DND-41 (cell line): Measurements from ENCODE around the gene AKR1B1.

Experiments used
- ATAC-seq: fragments of 200-7000 bp; cut with Tn5 transposase; 3 replicates; pipeline ENCODE4 v1.9.1; 2021; ENCODE audit warnings: low read depth; ENCODE audit not compliant: insufficient read depth
- DNase-seq: peaks from one replicate; pipeline ENCODE4 v3.0.0-alpha.2; 2020
- H2AFZ ChIP-seq: 2 replicates; pipeline ENCODE4 v1.6.0; 2012; ENCODE audit warnings: low read depth, low read length
- H3K27ac ChIP-seq: 2 replicates; pipeline ENCODE4 v1.5.1; 2012; ENCODE audit warnings: low read length, inconsistent platforms
- H3K27me3 ChIP-seq: fragments of 200-600 bp; sonication (generic); 2 replicates; pipeline ENCODE4 v1.6.0; 2012; ENCODE audit warnings: low read length, mild to moderate bottlenecking, inconsistent platforms; ENCODE audit not compliant: insufficient read depth, poor library complexity
- H3K36me3 ChIP-seq: 2 replicates; pipeline ENCODE4 v1.5.1; 2012; ENCODE audit warnings: low read length, inconsistent platforms; ENCODE audit not compliant: insufficient read depth
- H3K4me1 ChIP-seq: 2 replicates; pipeline ENCODE4 v1.5.1; 2012; ENCODE audit warnings: mild to moderate bottlenecking, low read length; ENCODE audit not compliant: insufficient read depth
- H3K4me2 ChIP-seq: 2 replicates; pipeline ENCODE4 v1.6.0; 2012; ENCODE audit warnings: mild to moderate bottlenecking, moderate library complexity, low read length, inconsistent platforms; ENCODE audit not compliant: insufficient read depth
- H3K4me3 ChIP-seq, 2 experiments: fragments of 200-600 bp in 1 of 2; shearing (Covaris generic) in 1 of 2; 2 replicates each; pipeline ENCODE4 v1.5.1; 2012 to 2016; ENCODE audit warnings: inconsistent platforms in 2 of 2, low read length in 2 of 2, mild to moderate bottlenecking in 2 of 2, low read depth in 1 of 2, moderate library complexity in 1 of 2
- H3K79me2 ChIP-seq: 2 replicates; pipeline ENCODE4 v1.6.0; 2012; ENCODE audit warnings: low read length, inconsistent platforms; ENCODE audit not compliant: insufficient read depth
- H3K9ac ChIP-seq: 2 replicates; pipeline ENCODE4 v1.6.0; 2012; ENCODE audit warnings: low read depth, mild to moderate bottlenecking, inconsistent platforms, low read length, moderate library complexity
- H3K9me3 ChIP-seq: 2 replicates; pipeline ENCODE4 v1.5.1; 2012; ENCODE audit warnings: low read length, moderate library complexity, mild to moderate bottlenecking, inconsistent platforms; ENCODE audit not compliant: insufficient read depth, severe bottlenecking
- H4K20me1 ChIP-seq: 2 replicates; pipeline ENCODE4 v1.6.0; 2012; ENCODE audit warnings: low read length; ENCODE audit not compliant: insufficient read depth
- CTCF ChIP-seq: IDR thresholded peaks from 2 replicates; pipeline ENCODE4 v1.5.1; 2012; ENCODE audit warnings: borderline replicate concordance, low read length, moderate library complexity, mild to moderate bottlenecking; ENCODE audit not compliant: poor library complexity, severe bottlenecking; ENCODE audit errors: extremely low read depth
- EZH2 ChIP-seq: IDR thresholded peaks from 3 replicates; pipeline ENCODE4 v1.6.1; 2012; ENCODE audit warnings: borderline replicate concordance, low read depth, mild to moderate bottlenecking, moderate library complexity, low read length, inconsistent platforms; ENCODE audit not compliant: severe bottlenecking

The AKR1B1 gene

GRCh38 chr7:134435161-134435920 is 23.6 kb downstream of the AKR1B1 start:
- Histone ChIP-seq H3K27ac (no peak overlapping the region), H3K27me3 (peaks cover 3% of the 10 kb centered on the region), H3K9ac (no peak overlapping the region), H3K4me3 (no peak overlapping the region), H3K79me2 (no peaks in the 10 kb centered on the region), H3K4me2 (no peak overlapping the region), H4K20me1 (no peaks in the 10 kb centered on the region), H3K9me3 (no peaks in the 10 kb centered on the region), H2AFZ (no peak overlapping the region), H3K36me3 (peaks cover 3% of the 10 kb centered on the region; the same call in 1 of the 2 replicates), H3K4me1 (peaks cover 14% of the 10 kb centered on the region)
- DNase-seq (no peak), ATAC-seq (no peak)
- TF ChIP-seq CTCF (no peak), EZH2 (no peak)

DNA sequence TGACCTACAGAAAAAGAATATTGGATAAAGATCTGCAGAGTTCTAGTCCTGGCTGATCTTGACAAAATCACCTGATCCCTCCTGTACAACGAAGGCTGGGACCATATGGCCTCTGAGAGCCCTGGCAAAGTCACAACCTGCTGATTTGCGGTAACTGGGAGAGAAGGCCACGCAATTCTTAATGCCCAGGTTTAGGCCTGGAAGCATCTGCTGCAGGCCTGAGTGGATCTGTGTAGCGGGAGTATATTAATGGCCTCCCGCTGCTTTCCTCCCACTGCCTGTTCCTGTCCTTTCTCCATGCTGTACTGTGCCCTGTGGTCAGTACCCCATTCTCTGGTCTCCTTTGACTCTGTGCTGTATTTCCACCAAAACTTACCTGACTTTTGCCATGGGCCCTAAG is 24.2 kb downstream of the AKR1B1 start:
- H3K27me3 ChIP-seq = peaks cover 3% of the 10 kb centered on the region
- no peak overlapping the region for H3K4me2 ChIP-seq
- DNase-seq (no peak), ATAC-seq (no peak)
- H3K4me3 ChIP-seq = no peak overlapping the region
- H3K36me3 ChIP-seq = no peaks in the 10 kb centered on the region
- no peak overlapping the region for H2AFZ ChIP-seq
- TF ChIP-seq CTCF (no peak), EZH2 (no peak)
- H3K79me2 ChIP-seq = no peaks in the 10 kb centered on the region
- no peaks in the 10 kb centered on the region for H4K20me1 ChIP-seq
- no peaks in the 10 kb centered on the region for H3K9me3 ChIP-seq
- no peak overlapping the region for H3K9ac ChIP-seq
- H3K27ac ChIP-seq = no peak overlapping the region
- peaks cover 14% of the 10 kb centered on the region for H3K4me1 ChIP-seq

DNA sequence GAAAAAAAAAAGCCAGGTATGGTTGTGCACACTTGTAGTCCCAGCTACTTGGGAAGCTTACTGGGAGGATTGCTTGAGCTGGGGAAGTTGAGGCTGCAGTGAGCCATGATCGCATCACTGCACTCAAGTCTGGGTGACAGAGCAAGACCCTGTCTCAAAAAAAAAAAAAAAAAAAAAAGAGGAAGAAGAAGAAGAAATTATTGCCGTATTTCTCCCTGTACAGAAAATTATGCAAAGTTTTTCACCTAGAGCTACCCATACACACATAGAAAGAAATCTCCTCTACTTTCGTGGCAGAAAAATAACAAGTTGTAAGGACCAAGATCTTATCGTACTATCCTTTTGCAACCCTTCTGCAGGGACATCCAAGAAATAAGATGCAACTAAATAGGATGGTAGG is 25.5 kb downstream of the AKR1B1 start:
- no peak overlapping the region for H3K4me2 ChIP-seq
- no peak overlapping the region for H3K4me3 ChIP-seq
- no peak for ATAC-seq

More for the DNA sequence above, 25.5 kb downstream of the AKR1B1 start:
- no peak overlapping the region for H2AFZ ChIP-seq
- H4K20me1 ChIP-seq = no peaks in the 10 kb centered on the region
- peaks cover 14% of the 10 kb centered on the region for H3K4me1 ChIP-seq
- H3K9me3 ChIP-seq = no peaks in the 10 kb centered on the region
- H3K79me2 ChIP-seq = no peaks in the 10 kb centered on the region
- DNase-seq = no peak
- no peak overlapping the region for H3K9ac ChIP-seq
- H3K27ac ChIP-seq = no peak overlapping the region
- peaks cover 3% of the 10 kb centered on the region for H3K27me3 ChIP-seq
- no peaks in the 10 kb centered on the region for H3K36me3 ChIP-seq
- TF ChIP-seq EZH2 = no peak
- no peak for TF ChIP-seq CTCF
